ENCODE results near the gene ZNF416.

GRCh38 chr19:57587529-57587928, 8.8 kb upstream of the ZNF416 start:
- TF ChIP-seq, protein P1, sequence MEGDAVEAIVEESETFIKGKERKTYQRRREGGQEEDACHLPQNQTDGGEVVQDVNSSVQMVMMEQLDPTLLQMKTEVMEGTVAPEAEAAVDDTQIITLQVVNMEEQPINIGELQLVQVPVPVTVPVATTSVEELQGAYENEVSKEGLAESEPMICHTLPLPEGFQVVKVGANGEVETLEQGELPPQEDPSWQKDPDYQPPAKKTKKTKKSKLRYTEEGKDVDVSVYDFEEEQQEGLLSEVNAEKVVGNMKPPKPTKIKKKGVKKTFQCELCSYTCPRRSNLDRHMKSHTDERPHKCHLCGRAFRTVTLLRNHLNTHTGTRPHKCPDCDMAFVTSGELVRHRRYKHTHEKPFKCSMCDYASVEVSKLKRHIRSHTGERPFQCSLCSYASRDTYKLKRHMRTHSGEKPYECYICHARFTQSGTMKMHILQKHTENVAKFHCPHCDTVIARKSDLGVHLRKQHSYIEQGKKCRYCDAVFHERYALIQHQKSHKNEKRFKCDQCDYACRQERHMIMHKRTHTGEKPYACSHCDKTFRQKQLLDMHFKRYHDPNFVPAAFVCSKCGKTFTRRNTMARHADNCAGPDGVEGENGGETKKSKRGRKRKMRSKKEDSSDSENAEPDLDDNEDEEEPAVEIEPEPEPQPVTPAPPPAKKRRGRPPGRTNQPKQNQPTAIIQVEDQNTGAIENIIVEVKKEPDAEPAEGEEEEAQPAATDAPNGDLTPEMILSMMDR (IDR thresholded peaks at IDR 0.05), result no peak
- TF ChIP-seq POLR2A (IDR thresholded peaks at IDR 0.05), result no peak
